H1 (cell line): ENCODE data around the gene DISC1. TPM values are rescaled to one million over a fixed set of nuclear protein-coding genes. Genes with fewer than 3 reads are reported as not detected.

Experiments
- CTCF ChIA-PET: fragments of 300-600 bp; sonication (Branson Sonifier 250); formaldehyde crosslinking; loops from one replicate; lab custom pipeline; 2021; ENCODE audit not compliant: partially characterized antibody; lab: Charles Lee
- POLR2A ChIA-PET: fragments of 300-600 bp; sonication (Branson Sonifier 250); formaldehyde crosslinking; loops from one replicate; lab custom pipeline; 2021; ENCODE audit warnings: inconsistent platforms; ENCODE audit not compliant: partially characterized antibody; lab: Charles Lee
- DNase-seq, 2 experiments: peaks; one replicate each; pipeline versions ENCODE4 v3.0.0 to v3.0.0-alpha.2; 2010 to 2022; ENCODE audit warnings: low spot score in 2 of 2, low read depth in 1 of 2, mixed read lengths in 1 of 2
- FAIRE-seq: peaks from 2 replicates; lab custom pipeline; 2011; peaks lifted over from hg19 to GRCh38; lab: Jason Lieb, UNC
- H2AFZ ChIP-seq: 2 replicates; pipeline ENCODE4 v1.8.1; 2012; ENCODE audit warnings: low read length, inconsistent platforms
- H2AK5ac ChIP-seq: 2 replicates; pipeline ENCODE4 v1.6.1; 2013; ENCODE audit warnings: low read depth, low read length
- H2BK120ac ChIP-seq: replicated peaks from 2 replicates; pipeline ENCODE3; 2013; ENCODE audit warnings: low read depth, low read length, inconsistent platforms
- H2BK12ac ChIP-seq: 2 replicates; pipeline ENCODE4 v1.6.1; 2013; ENCODE audit warnings: low read depth, low read length
- H2BK15ac ChIP-seq: 2 replicates; pipeline ENCODE4 v1.6.1; 2013; ENCODE audit warnings: low read length
- H2BK20ac ChIP-seq: 2 replicates; pipeline ENCODE4 v1.6.1; 2013; ENCODE audit warnings: low read length
- H2BK5ac ChIP-seq: 2 replicates; pipeline ENCODE4 v1.6.1; 2013; ENCODE audit warnings: low read depth, low read length
- H3K14ac ChIP-seq: 2 replicates; pipeline ENCODE4 v1.6.1; 2013; ENCODE audit warnings: inconsistent platforms; ENCODE audit not compliant: insufficient read length
- H3K18ac ChIP-seq: 2 replicates; pipeline ENCODE4 v1.6.1; 2013; ENCODE audit warnings: low read length; ENCODE audit errors: extremely low read depth
- H3K23ac ChIP-seq: 2 replicates; pipeline ENCODE4 v1.6.1; 2013; ENCODE audit warnings: inconsistent platforms; ENCODE audit not compliant: insufficient read length
- H3K23me2 ChIP-seq: 2 replicates; pipeline ENCODE4 v1.6.1; 2013; ENCODE audit warnings: low read depth, low read length
- H3K27ac ChIP-seq: 2 replicates; pipeline ENCODE4 v1.6.1; 2011; ENCODE audit warnings: low read depth, low read length, inconsistent platforms
- H3K27me3 ChIP-seq, 4 experiments: replicated peaks in 1 of 4; 1 replicate in 1 of 4; 2 replicates in 3 of 4; pipeline versions ENCODE4 v1.6.1 to v1.8.1; 2011 to 2013; ENCODE audit warnings: low read length in 3 of 4, mild to moderate bottlenecking in 3 of 4, inconsistent platforms in 2 of 4, mixed read lengths in 2 of 4, moderate library complexity in 1 of 4; ENCODE audit not compliant: control insufficient read depth in 3 of 4, insufficient read depth in 3 of 4; ENCODE audit errors: extremely low read depth in 1 of 4
- H3K36me3 ChIP-seq, 4 experiments: 2 replicates each; pipeline versions ENCODE4 v1.6.1 to v1.8.1; 2011 to 2013; ENCODE audit warnings: mild to moderate bottlenecking in 4 of 4, low read length in 3 of 4, moderate library complexity in 2 of 4, control low read depth in 1 of 4, inconsistent platforms in 1 of 4; ENCODE audit not compliant: insufficient read depth in 4 of 4, control insufficient read depth in 2 of 4
- H3K4ac ChIP-seq: replicated peaks from 2 replicates; pipeline ENCODE3; 2013; ENCODE audit warnings: low read length, low read depth, mixed read lengths, inconsistent platforms; ENCODE audit not compliant: insufficient read length
- H3K4me1 ChIP-seq, 4 experiments: replicated peaks in 1 of 4; 1 replicate in 1 of 4; 2 replicates in 3 of 4; pipeline versions ENCODE4 v1.6.1 to v1.8.1; 2011 to 2013; ENCODE audit warnings: low read length in 3 of 4, inconsistent platforms in 2 of 4, mixed read lengths in 1 of 4; ENCODE audit not compliant: insufficient read depth in 4 of 4, control insufficient read depth in 3 of 4
- H3K4me2 ChIP-seq, 2 experiments: 2 replicates each; pipeline versions ENCODE4 v1.6.1 to v1.8.1; 2011 to 2013; ENCODE audit warnings: low read depth in 2 of 2, low read length in 2 of 2, control low read depth in 1 of 2, inconsistent platforms in 1 of 2, mild to moderate bottlenecking in 1 of 2; ENCODE audit not compliant: insufficient read depth in 1 of 2
- H3K4me3 ChIP-seq, 4 experiments: fragments of 200-600, 300-600 bp in 1 of 4; sonication (generic), shearing (Covaris generic), sonication (Bioruptor Twin) in 1 of 4; 2 replicates each; pipeline versions ENCODE4 v1.5.1 to v1.8.1; 2011 to 2016; ENCODE audit warnings: low read length in 4 of 4, low read depth in 3 of 4, control low read depth in 2 of 4, inconsistent platforms in 2 of 4, mild to moderate bottlenecking in 2 of 4, mixed read lengths in 1 of 4, moderate library complexity in 1 of 4; ENCODE audit not compliant: insufficient read depth in 2 of 4; ENCODE audit errors: extremely low read depth in 1 of 4
- H3K56ac ChIP-seq: replicated peaks from 2 replicates; pipeline ENCODE3; 2013; ENCODE audit warnings: low read depth, mild to moderate bottlenecking, mixed read lengths, low read length, inconsistent platforms; ENCODE audit not compliant: insufficient read length
- H3K79me1 ChIP-seq: 2 replicates; pipeline ENCODE4 v1.6.1; 2013; ENCODE audit warnings: low read depth, low read length, control low read depth
- H3K79me2 ChIP-seq, 2 experiments: 2 replicates each; pipeline versions ENCODE4 v1.6.1 to v1.8.1; 2012 to 2013; ENCODE audit warnings: low read length in 2 of 2, mild to moderate bottlenecking in 2 of 2, inconsistent platforms in 1 of 2; ENCODE audit not compliant: insufficient read depth in 2 of 2, control insufficient read depth in 1 of 2
- H3K9ac ChIP-seq, 4 experiments: replicated peaks in 1 of 4; 1 replicate in 1 of 4; 2 replicates in 3 of 4; pipeline versions ENCODE4 v1.6.1 to v1.8.1; 2011 to 2013; ENCODE audit warnings: low read depth in 3 of 4, low read length in 3 of 4, control low read depth in 2 of 4, mild to moderate bottlenecking in 2 of 4, moderate library complexity in 2 of 4, inconsistent platforms in 1 of 4; ENCODE audit errors: extremely low read depth in 1 of 4
- H3K9me3 ChIP-seq, 2 experiments: 2 replicates each; pipeline versions ENCODE4 v1.6.1 to v1.8.1; 2012 to 2013; ENCODE audit warnings: mild to moderate bottlenecking in 2 of 2, moderate library complexity in 2 of 2, control low read depth in 1 of 2, inconsistent platforms in 1 of 2, low read depth in 1 of 2, low read length in 1 of 2, mixed read lengths in 1 of 2; ENCODE audit not compliant: insufficient read depth in 2 of 2
- H4K20me1 ChIP-seq, 2 experiments: replicated peaks in 1 of 2; 2 replicates each; pipeline versions ENCODE3 to v1.8.1; 2011 to 2013; ENCODE audit warnings: inconsistent platforms in 2 of 2, low read length in 2 of 2, mild to moderate bottlenecking in 1 of 2; ENCODE audit not compliant: insufficient read depth in 2 of 2, control insufficient read depth in 1 of 2
- H4K5ac ChIP-seq: 2 replicates; pipeline ENCODE4 v1.6.1; 2013; ENCODE audit warnings: low read length, low read depth, mixed read lengths, inconsistent platforms; ENCODE audit not compliant: insufficient read length
- H4K8ac ChIP-seq: 2 replicates; pipeline ENCODE4 v1.8.0; 2013; ENCODE audit warnings: mild to moderate bottlenecking, moderate library complexity, low read length, inconsistent platforms; ENCODE audit not compliant: insufficient read depth; ENCODE audit errors: extremely low read depth
- H4K91ac ChIP-seq: replicated peaks from 2 replicates; pipeline ENCODE3; 2013; ENCODE audit warnings: low read length, mixed read lengths, inconsistent platforms; ENCODE audit not compliant: insufficient read length
- ASH2L ChIP-seq: fragments of 200-600, 300-600 bp; sonication (generic); IDR thresholded peaks from one replicate; pipeline ENCODE4 v1.7.1; 2017; ENCODE audit warnings: low read length
- CEBPB ChIP-seq: IDR thresholded peaks from 2 replicates; pipeline ENCODE4 v1.6.1; 2012; ENCODE audit warnings: low read depth, low read length
- FOSL1 ChIP-seq: IDR thresholded peaks from 2 replicates; pipeline ENCODE4 v1.6.1; 2011; ENCODE audit warnings: mild to moderate bottlenecking, low read depth, low read length, moderate library complexity; ENCODE audit not compliant: insufficient read depth
- POU5F1 ChIP-seq: IDR thresholded peaks from 2 replicates; pipeline ENCODE4 v1.6.1; 2011; ENCODE audit warnings: low read depth, mild to moderate bottlenecking, low read length, moderate library complexity
- RFX5 ChIP-seq: IDR thresholded peaks from 2 replicates; pipeline ENCODE4 v1.6.1; 2011; ENCODE audit warnings: low read depth, low read length, improper control_type of control experiment, borderline replicate concordance
- RXRA ChIP-seq: IDR thresholded peaks from 2 replicates; pipeline ENCODE4 v1.6.1; 2011; ENCODE audit warnings: low read depth, mild to moderate bottlenecking, low read length, moderate library complexity; ENCODE audit not compliant: insufficient read depth
- YY1 ChIP-seq: IDR thresholded peaks from 2 replicates; pipeline ENCODE4 v1.6.1; 2011; ENCODE audit warnings: low read depth, mild to moderate bottlenecking, low read length
- WGBS, 2 experiments: shearing (Covaris generic) in 1 of 2; methylation state at CpG; one replicate each; pipeline versions ENCODE4 v1.1.6 to v1.1.7; 2013 to 2015; ENCODE audit warnings: low lambda C conversion rate in 2 of 2, mixed read lengths in 2 of 2, inconsistent platforms in 1 of 2, low coverage in 1 of 2, missing lambda C conversion rate in 1 of 2; ENCODE audit not compliant: insufficient replicate concordance in 2 of 2, insufficient coverage in 1 of 2, insufficient read length in 1 of 2; ENCODE audit errors: extremely low coverage in 1 of 2, missing lambda C conversion rate in 1 of 2; 5-methylcytosine and 5-hydroxymethylcytosine counted together
- polyA plus RNA-seq, 7 experiments: library from polyadenylated mRNA; depleted of rRNA in 3 of 7; stranded (reverse) in 5 of 7; unstranded in 2 of 7; fragments of >200 nt in 5 of 7; fragments of 200-250 nt in 2 of 7; gene quantifications; 1 replicate in 5 of 7; 2 replicates in 1 of 7; 4 replicates in 1 of 7; pipeline versions ENCODE4 v1.2.1 to v1.2.3, GENCODE V29; 2011 to 2013; ENCODE audit warnings: missing spikeins in 2 of 7, mixed read lengths in 2 of 7
- total RNA-seq: library from RNA; stranded (reverse); fragmentation: NEBNext Ultra II Directional; extraction: Animal tissue kit (Norgen Biotek cat#: 25700); gene quantifications from 2 replicates; pipeline ENCODE4 v1.2.1, GENCODE V29; 2021

The DISC1 gene
- total and polyA plus RNA-seq, 2 of the 8 experiments (the other 6 are each of a cell fraction or from before 2014, with no cell fraction given) = 1.1 to 3.5 TPM

GRCh38 chr1:231986631-231987336 is 360.2 kb downstream of the DISC1 start:
- Histone ChIP-seq H3K4me2 (no peak overlapping the region), H3K23me2 (no peaks in the 10 kb centered on the region), H3K56ac (no peak overlapping the region), H4K91ac (no peak overlapping the region), H3K9me3 (no peaks in the 10 kb centered on the region), H3K79me2 (no peaks in the 10 kb centered on the region), H2AK5ac (no peak overlapping the region), H2BK15ac (no peak overlapping the region), H2BK120ac (no peak overlapping the region), H3K27ac (no peak overlapping the region), H4K5ac (no peak overlapping the region), H3K4me1 (peaks cover 0 to 6% (median 2%) of the 10 kb centered on the region in 4 experiments; a peak in 4 of 7 replicates), H3K79me1 (no peaks in the 10 kb centered on the region), H3K23ac (no peak overlapping the region), H4K8ac (no peak overlapping the region), H2BK5ac (no peak overlapping the region), H3K9ac (no peak overlapping the region), H4K20me1 (no peaks in the 10 kb centered on the region), H3K4ac (no peak overlapping the region), H2BK20ac (no peak overlapping the region), H2AFZ (no peak overlapping the region), H3K36me3 (no peaks in the 10 kb centered on the region), H3K4me3 (no peak overlapping the region), H3K18ac (no peak overlapping the region), H3K14ac (no peak overlapping the region), H2BK12ac (no peak overlapping the region), H3K27me3 (no peaks in the 10 kb centered on the region)
- TF ChIP-seq FOSL1 (no peak), ASH2L (no peak), RFX5 (no peak), CEBPB (peak; percentile 49; the same call in 1 of the 2 replicates), POU5F1 (no peak), YY1 (no peak), RXRA (no peak)
- no peak for FAIRE-seq
- ChIA-PET POLR2A (no interaction called here), CTCF (interaction anchor here (0.6 to 1.1 kb wide), 2 partner anchors 13 to 269 kb away, joined by 3 to 4 read pairs; no protein-coding TSS in a partner anchor)
- 88% methylated on average over 8 of the region's 8 CpGs; no CpG with 5 or more reads in 1 of the 2 experiments for WGBS, 2 experiments
- DNase-seq = no peak
